Motor neuron (in vitro differentiated cells): ENCODE data around the gene SEMA5B. TPM values are rescaled to one million over a fixed set of nuclear protein-coding genes. Genes with fewer than 3 reads are reported as not detected.

Experiments used
- ATAC-seq, 8 experiments: fragments of 200-7000 bp; cut with Tn5 transposase; replicated peaks in 6 of 8; 2 replicates each; pipeline ENCODE4 v1.8.0; 2021; ENCODE audit warnings: mild to moderate bottlenecking in 8 of 8, moderate library complexity in 8 of 8
- H3K27ac ChIP-seq, 2 donors: fragments of 250-450 bp; sonication (Bioruptor Pico); 2 replicates each; pipeline ENCODE4 v1.9.0; 2021; ENCODE audit warnings: antibody characterized with exemption in 2 of 2, mild to moderate bottlenecking in 2 of 2, moderate library complexity in 1 of 2
- H3K4me1 ChIP-seq, 2 donors: fragments of 250-450 bp; sonication (Bioruptor Pico); replicated peaks in 1 of 2; 2 replicates each; pipeline ENCODE4 v1.6.1; 2021; ENCODE audit warnings: antibody characterized with exemption in 2 of 2, mild to moderate bottlenecking in 2 of 2, moderate library complexity in 1 of 2
- H3K4me3 ChIP-seq, 5 donors: fragments of 250-450 bp; sonication (Bioruptor Pico); 2 replicates each; pipeline ENCODE4 v1.9.0; 2021; ENCODE audit warnings: antibody characterized with exemption in 5 of 5, mild to moderate bottlenecking in 5 of 5, moderate library complexity in 4 of 5
- WGBS, 10 experiments: fragments of 450-650 bp; shearing (Covaris generic); methylation state at CpG; one replicate each; pipeline ENCODE4 v1.0.0; 2022; 5-methylcytosine and 5-hydroxymethylcytosine counted together
- in situ Hi-C, 9 experiments: fragments of 400-800 bp; cut with MboI; loops; one replicate each; pipeline ENCODE4 v1.15.0; 2021; ENCODE audit warnings: low sequenced_read_pairs in 9 of 9, low pct_unique_long_range_greater_than_20kb in 2 of 9; ENCODE audit not compliant: unreplicated experiment in 9 of 9
- total RNA-seq, 8 experiments: library from RNA; unstranded; fragments of 300-600 nt; gene quantifications; 2 replicates each; pipeline versions ENCODE4 v1.2.3 to v1.2.4, GENCODE V29; 2022

The SEMA5B gene
- total RNA-seq, 8 experiments from 2014 or later: 0.38 to 34.5 (median 21.4) TPM

DNA sequence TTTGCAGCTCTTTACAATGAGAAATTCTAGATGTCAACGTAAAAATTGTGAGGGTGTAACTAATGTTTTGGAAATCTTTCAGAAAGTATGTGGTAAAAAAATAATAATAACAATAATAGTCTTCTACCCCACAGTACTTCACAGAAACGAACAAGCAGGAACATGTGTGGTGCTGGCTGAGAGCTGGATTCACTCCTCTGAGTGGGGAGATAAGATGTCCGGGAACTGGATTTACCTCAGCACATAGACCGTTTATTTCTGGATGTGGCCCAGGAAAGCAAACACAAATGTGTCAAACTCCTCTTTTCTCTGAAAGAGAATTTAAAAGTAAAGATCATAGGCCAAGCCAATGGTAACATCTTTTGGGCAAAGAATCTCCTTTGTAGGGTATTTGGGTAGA, 129.3 kb downstream of the SEMA5B start:
- Histone ChIP-seq H3K27ac (no peak overlapping the region), H3K4me3 (no peak overlapping the region), H3K4me1 (peaks cover 0 to 9% of the 10 kb centered on the region in 2 donors)
- in situ Hi-C loops: no loop called here
- ATAC-seq: no peak
- 16 to 100% (median 81%) methylated on average over 2 to 4 of the region's 4 CpGs for WGBS, 10 experiments

DNA sequence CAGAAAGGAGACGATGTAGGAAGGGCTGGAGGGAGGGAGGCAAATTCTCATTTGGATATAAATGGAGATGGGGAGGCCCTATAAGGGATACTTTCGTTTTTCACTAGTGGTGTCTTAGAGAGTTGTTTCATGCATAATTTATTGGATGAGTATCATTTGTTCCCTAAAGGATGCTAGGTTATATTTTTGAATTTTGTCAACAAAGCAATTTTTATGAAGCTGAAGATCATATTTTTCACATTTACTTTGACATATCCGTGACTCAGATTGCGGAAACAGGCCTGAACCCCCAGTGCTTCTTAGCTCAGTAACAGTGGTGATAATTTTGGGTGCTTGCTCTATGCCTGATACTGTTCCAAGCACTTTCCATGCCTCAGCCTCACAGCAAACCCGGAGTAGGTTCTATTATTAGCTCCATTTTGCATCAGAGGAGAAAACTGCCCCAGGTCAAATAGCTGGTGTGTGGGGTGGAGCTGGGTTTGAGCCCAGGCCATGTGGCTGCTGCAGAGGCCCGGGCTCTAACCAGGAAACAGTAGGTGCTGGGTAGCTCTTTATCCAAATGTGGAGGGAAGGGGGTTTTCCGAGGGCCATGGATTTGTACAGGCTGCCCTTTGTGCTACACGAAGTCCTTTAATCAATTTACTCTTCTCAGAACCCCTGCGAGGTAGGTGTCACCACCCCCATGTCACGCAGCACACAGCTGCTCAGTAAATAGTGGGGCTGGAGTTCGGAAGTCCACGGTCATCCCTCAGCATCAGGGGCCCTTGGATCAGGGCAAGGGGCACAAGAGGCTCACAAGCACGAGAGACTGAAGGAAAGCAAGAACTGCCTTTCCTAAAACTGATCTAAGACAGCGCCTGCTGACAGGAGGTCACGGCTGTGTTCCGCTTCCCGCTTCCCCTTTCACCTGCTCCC, 133.6 kb downstream of the SEMA5B start:
- no peak overlapping the region for H3K27ac ChIP-seq
- in situ Hi-C loops: no loop called here
- H3K4me3 ChIP-seq: no peak overlapping the region
- H3K4me1 ChIP-seq: peaks cover 0 to 17% of the 10 kb centered on the region in 2 donors
- peak in 6 of 8 experiments; percentile 21 to 96 (median 60) for ATAC-seq
- WGBS, 10 experiments: 46 to 83% (median 64%) methylated on average over 1 to 8 of the region's 17 CpGs; no CpG with 5 or more reads in 1 of the 10 experiments

DNA sequence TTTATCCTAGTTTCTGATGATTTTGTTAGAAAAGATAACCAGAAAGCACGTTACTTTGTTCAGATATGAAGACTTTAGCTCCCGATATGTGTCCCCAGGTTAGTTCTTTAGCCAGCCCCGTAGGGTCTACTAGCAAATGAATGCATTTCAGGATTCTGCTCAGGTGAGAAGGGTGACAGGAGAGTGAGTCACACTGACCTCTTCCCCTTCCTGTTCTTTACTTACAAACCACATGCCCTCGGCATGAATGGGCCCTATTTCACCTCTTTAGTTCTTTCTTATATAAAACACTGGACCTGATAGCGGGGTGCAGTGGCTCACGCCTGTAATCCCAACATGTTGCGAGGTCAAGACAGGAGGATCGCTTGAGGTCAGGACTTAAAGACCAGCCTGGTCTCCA, 134.3 kb downstream of the SEMA5B start:
- ATAC-seq: no peak
- no peak overlapping the region for H3K27ac ChIP-seq
- no peak overlapping the region for H3K4me3 ChIP-seq
- WGBS, 10 experiments: 84 to 100% (median 94%) methylated on average over 3 to 7 of the region's 8 CpGs; no CpG with 5 or more reads in 3 of the 10 experiments
- in situ Hi-C loops: no loop called here
- peaks cover 0 to 17% of the 10 kb centered on the region in 2 donors for H3K4me1 ChIP-seq

DNA sequence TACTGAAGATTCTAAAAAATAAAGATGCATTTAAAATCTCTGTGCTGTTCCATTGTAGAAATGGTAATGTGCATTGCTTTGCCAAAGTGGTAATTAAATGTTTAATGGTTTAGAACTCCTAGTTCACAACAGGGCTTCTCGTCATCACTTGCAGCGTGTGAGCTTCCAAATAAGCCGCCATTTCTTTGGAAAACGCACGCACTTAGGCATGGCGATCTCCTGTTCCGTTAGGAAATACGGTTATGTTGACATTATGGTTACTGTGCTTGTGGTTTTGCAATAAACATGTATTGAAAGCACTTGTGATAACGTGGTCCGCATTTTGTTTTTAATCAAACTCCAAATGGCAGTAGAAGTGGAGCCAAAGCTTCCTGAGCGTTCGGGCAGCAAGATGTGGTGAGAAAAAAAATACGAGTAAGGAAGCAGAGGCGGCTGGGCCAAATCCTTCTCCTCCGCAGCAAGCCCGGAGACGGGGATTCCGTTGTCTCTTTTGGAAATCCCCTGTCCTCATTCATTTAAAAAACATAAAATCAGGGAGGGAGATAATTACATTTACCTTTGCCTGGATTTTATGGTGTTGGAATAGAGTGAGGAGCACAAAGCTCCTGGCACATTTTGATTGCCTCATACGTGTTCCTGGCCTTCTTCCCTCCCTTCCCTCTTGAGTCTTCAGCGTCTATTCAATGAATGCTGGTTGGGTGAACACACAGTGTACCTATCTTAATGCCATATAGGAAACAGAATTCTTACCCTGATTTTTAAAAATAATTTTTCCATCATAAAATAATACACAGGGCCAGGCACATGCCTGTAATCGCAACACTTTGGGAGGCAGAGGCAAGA, 135.2 kb downstream of the SEMA5B start:
- Histone ChIP-seq H3K4me3 (no peak overlapping the region), H3K4me1 (peaks cover 0 to 17% of the 10 kb centered on the region in 2 donors), H3K27ac (no peak overlapping the region)
- 43 to 99% (median 82%) methylated on average over 2 to 18 of the region's 21 CpGs for WGBS, 10 experiments
- in situ Hi-C loops: no loop called here
- ATAC-seq: no peak

DNA sequence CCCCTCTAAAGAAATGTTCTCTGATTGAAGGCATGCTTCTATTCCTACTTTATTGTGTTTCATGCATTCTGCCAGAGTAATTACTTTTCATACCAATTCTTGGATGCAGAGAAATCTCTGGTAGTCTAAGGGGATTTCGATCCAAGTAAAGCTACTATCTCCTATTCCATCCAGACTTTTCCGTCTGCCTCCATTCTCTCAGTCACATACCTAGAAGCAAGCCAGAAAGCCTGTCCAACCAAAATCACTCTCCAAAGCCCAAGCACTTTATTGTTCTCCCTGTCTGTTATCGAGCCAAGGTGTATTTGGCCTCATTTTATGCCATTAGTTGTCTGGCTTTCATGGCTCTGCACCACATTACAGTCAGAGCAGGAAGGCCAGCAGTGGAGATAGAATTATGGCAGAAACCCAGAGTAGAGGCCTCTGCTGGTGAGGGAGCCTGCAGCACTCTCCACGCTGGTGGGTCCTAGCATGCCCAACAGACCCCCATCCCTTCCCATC, 136.8 kb downstream of the SEMA5B start:
- Histone ChIP-seq H3K4me3 (no peak overlapping the region), H3K4me1 (peaks cover 0 to 17% of the 10 kb centered on the region in 2 donors), H3K27ac (no peak overlapping the region)
- WGBS, 10 experiments: 71 to 100% (median 92%) methylated on average over 1 to 4 of the region's 4 CpGs; no CpG with 5 or more reads in 2 of the 10 experiments
- in situ Hi-C loops: no loop called here
- ATAC-seq: no peak

DNA sequence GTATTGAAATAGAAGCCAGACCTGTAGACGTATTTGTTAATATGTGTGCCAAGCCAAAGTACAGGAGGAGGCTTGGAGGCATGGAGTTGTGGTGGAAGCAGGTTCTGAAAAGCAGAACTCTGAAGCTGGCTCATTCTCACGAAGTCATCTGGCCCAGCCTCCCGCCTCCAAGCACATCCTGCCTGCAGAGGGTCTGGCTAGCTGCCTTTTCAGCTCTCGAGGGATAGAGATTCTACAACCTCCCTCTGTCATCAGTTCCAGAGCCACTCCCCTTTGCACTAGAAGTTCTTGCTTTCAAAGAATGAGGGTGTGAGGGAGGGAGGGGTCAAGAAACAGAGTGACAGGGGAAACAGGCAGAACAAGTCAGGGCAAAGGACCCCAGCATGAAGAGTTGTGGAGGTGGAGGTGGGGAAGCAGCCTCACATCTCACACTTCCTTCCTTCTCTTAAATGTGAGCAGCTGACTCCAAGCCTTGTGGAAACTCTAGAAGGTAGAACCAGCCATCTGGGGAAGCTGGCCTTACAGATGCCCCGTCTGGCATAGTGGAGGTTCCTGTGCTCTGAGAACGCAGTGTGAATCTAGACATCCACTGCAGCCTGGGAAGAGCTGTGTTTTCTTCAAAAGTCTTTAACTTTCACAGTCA, 137.4 kb downstream of the SEMA5B start:
- H3K27ac ChIP-seq: no peak overlapping the region

DNA sequence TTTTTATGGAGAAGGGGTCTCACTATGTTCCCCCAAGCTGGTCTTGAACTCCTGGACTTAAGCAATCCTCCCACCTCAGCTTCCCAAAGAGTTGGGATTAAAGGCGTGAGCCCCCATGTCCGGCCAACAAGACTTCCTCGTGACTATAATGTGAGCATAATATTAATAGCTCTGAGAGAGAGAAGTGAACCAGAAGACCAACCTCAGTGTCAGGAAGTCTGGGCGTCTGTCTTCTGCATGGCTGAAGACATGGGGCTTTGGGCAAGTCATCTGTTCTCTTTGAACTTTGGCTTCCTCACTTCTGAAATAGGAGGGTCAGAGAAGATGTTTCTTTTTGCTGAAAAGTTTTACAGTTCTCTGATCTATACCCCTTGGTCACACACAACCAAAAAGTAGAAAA, 140.6 kb downstream of the SEMA5B start:
- H3K4me3 ChIP-seq: no peak overlapping the region
- peaks cover 0 to 8% of the 10 kb centered on the region in 2 donors for H3K4me1 ChIP-seq
- in situ Hi-C loops: no loop called here
- no peak overlapping the region for H3K27ac ChIP-seq
- ATAC-seq: no peak
- WGBS, 10 experiments: 80 to 100% (median 92%) methylated on average over 1 to 4 of the region's 4 CpGs; no CpG with 5 or more reads in 1 of the 10 experiments

More for the DNA sequence above, 137.4 kb downstream of the SEMA5B start:
- Histone ChIP-seq H3K4me1 (peaks cover 0 to 17% of the 10 kb centered on the region in 2 donors), H3K4me3 (no peak overlapping the region)
- peak in 7 of 8 experiments; percentile 26 to 92 (median 55) for ATAC-seq
- 31 to 100% (median 67%) methylated on average over 1 to 4 of the region's 6 CpGs; no CpG with 5 or more reads in 1 of the 10 experiments for WGBS, 10 experiments
- in situ Hi-C loops: no loop called here

DNA sequence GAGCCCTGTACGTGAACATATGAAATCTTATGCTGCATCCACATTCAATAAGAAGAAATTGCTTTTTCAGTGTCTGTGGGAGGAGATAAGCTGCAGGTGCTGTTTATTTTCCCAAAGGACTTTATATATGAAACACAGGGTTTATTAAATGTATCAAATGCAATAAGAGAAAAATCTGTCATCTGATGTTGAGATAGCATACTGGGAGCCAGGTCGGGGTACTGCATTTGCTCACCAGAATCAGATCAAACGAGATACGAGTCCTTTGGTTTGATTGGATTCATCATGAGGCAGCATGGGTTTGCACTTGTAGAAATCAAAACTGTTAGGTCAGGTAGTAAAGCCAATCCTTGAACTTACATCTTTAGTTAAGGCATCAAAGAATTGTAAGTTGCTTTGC, 141.3 kb downstream of the SEMA5B start:
- Histone ChIP-seq H3K4me1 (peaks cover 0 to 8% of the 10 kb centered on the region in 2 donors), H3K4me3 (no peak overlapping the region), H3K27ac (no peak overlapping the region)
- 66 to 100% (median 96%) methylated on average over 1 to 4 of the region's 4 CpGs; no CpG with 5 or more reads in 1 of the 10 experiments for WGBS, 10 experiments
- in situ Hi-C loops: no loop called here
- ATAC-seq: no peak

DNA sequence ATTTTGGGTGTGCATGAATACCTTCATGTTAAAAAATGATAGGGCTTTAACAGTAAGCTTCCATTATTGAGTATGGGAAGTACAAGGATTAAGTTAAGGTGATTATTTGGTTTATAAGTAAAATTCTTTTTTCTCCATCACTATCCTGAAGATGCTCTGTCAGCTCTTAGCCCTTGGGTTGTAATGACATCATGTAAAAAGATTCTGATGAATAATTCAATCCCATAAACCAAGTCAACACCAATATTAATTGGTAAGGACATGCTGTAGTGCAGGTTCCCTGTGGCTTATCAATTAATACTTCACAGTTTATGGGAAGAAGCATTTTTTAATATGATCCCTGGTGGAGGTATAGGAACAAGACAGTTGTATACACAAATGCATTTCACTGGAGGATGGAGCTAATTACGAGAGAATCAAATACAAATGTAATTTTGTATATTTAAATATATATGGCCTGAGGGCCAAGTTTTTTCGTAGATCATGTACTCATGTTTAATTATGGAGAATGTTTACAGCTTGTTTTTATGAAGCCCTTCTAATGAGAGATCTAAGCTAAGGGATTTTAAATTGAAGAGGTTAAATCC, 145.1 kb downstream of the SEMA5B start:
- no peaks in the 10 kb centered on the region for H3K4me1 ChIP-seq
- WGBS, 10 experiments: 0 to 100% (median 88%) methylated on average over 1 to 2 of the region's 2 CpGs
- in situ Hi-C loops: no loop called here
- no peak overlapping the region for H3K27ac ChIP-seq
- H3K4me3 ChIP-seq: no peak overlapping the region
- ATAC-seq: peak in 2 of 8 experiments; percentile 62 to 68

DNA sequence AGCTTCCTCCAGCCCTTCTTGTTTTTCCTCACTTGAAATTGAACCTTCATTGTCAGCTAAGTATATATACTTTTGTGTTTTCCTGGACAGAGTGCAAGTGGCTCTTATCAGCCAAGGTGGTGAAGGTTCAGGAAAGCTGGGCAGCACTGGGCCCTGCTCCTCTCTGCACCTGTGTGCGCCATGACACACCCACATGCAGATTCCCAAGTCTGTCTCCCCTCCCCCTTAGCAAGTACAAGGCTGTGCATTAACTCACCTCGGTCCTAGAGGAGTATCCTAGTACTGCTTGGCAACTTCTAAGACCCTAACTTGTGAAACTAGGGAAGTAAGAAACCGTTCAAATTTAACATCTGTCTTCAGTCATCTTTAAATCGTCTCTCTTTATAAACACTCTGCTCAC, 146.9 kb downstream of the SEMA5B start:
- no peak overlapping the region for H3K27ac ChIP-seq
- no peak overlapping the region for H3K4me3 ChIP-seq
- H3K4me1 ChIP-seq: no peaks in the 10 kb centered on the region
- 20 to 100% (median 78%) methylated on average over 1 to 4 of the region's 4 CpGs for WGBS, 10 experiments
- ATAC-seq: no peak
- in situ Hi-C loops: no loop called here

DNA sequence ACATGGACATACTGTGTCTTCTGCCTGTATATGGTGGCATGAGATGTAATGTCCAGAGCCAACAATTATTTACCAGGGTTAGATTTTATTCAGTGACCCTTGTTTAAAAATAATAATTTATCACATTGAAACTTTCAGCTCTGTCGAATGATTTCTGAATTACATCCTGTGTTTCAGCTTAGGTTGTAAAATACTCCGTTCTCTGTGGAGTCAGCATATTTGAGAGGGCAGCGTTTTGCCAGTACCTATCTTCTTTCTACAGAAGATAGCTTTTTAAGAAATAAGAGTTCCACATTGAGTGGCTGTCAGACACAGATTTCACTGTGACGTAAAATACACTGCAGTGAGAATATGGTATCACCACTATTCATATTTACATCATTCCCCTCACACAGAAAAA, 147.4 kb downstream of the SEMA5B start:
- in situ Hi-C loops: no loop called here
- Histone ChIP-seq H3K4me1 (no peaks in the 10 kb centered on the region), H3K27ac (no peak overlapping the region), H3K4me3 (no peak overlapping the region)
- WGBS, 10 experiments: 83 to 100% (median 93%) methylated on average over 2 to 4 of the region's 4 CpGs
- ATAC-seq: no peak

DNA sequence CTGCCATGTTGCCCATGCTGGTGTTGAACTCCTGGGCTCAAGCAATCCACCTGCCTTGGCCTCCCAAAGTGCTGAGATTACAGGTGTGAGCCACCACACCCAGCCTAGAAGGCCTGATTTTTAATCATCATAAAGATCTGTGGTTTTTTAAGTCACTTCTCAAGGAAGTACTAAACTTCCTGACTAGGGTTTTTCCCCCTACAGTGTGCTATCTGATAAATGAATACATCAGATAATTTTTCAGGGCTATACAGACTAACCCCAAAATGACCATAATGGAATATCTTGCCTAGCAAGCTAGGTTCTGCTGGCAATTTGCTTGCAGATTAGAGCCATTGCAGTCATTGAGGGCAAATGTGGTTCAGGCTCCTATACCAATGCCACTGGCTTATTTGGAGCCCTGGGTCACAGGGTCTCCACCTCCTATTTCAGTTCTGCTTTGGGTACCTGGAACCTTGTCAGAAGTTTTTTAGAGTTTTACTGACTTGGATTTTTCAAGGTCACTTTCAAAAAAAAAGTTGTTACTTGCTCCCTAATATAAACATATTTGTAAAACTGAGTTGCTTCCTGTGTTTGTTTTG, 151.9 kb downstream of the SEMA5B start:
- in situ Hi-C loops: no loop called here
- H3K4me1 ChIP-seq: no peaks in the 10 kb centered on the region
- H3K4me3 ChIP-seq: no peak overlapping the region
- ATAC-seq: no peak
- no peak overlapping the region for H3K27ac ChIP-seq
